ENCODE data around the gene RUFY3. TPM values are rescaled to one million over a fixed set of nuclear protein-coding genes. Genes with fewer than 3 reads are reported as not detected.
A peak's percentile ranks its signal among the peaks of the same experiment; 100 is the strongest.

The RUFY3 gene
- total and polyA plus RNA-seq, 9 of the 15 experiments (the other 6 are each of a cell fraction or from before 2014, with no cell fraction given) = 4.2 to 31.1 (median 21.5) TPM

DNA sequence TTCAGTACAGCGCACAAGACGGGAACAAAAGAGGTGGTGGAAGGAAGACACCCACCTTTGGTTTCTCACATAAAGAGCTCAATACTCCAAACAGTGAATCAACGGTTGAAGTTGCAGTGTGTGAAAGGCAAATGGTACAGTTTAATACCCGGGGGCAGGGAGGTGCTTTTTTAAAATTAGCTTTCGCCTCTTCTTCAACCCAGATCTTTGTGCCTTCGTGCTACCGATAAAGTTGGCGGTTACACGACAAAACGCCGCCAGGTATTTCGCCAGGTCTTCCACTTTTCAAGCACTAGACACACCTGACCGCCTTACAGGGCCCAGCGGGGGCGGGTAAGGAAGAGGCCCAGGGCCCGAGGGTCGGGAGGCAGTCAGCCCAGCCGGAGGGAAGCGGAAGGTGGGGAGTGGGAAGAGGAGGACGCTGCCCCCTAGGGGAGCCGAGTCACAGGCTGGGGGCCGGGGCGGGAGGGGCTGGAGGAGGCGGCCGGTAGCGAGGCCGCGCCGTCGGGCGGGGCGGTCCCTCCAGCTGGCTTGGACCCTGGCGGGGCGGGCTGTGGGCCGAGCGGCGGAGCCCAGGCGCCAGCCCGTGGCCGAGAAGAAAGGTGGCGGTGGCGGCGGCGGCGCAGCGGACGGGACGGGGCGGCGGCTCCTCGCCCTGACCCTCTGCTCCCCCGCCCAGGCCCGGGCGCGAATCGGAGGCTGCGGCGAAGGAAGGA lies 17.4 kb upstream of the RUFY3 start (continued):
- TF ChIP-seq, protein P1, sequence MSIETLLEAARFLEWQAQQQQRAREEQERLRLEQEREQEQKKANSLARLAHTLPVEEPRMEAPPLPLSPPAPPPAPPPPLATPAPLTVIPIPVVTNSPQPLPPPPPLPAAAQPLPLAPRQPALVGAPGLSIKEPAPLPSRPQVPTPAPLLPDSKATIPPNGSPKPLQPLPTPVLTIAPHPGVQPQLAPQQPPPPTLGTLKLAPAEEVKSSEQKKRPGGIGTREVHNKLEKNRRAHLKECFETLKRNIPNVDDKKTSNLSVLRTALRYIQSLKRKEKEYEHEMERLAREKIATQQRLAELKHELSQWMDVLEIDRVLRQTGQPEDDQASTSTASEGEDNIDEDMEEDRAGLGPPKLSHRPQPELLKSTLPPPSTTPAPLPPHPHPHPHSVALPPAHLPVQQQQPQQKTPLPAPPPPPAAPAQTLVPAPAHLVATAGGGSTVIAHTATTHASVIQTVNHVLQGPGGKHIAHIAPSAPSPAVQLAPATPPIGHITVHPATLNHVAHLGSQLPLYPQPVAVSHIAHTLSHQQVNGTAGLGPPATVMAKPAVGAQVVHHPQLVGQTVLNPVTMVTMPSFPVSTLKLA (conservative IDR thresholded peaks at IDR 0.05) = no peak
- no peak for TF ChIP-seq ID3 (CRISPR knock-in tag; IDR thresholded peaks at IDR 0.05)
- TF ChIP-seq ID3 (tag; IDR thresholded peaks at IDR 0.05) = no peak
- no peak for TF ChIP-seq HNRNPL (IDR thresholded peaks at IDR 0.05; ENCODE audit: low read depth, low read length)
- no peak for TF ChIP-seq ZFP30 (CRISPR knock-in tag; IDR thresholded peaks at IDR 0.05; ENCODE audit: borderline replicate concordance)
- no peak for TF ChIP-seq ZNF57 (CRISPR knock-in tag; IDR thresholded peaks at IDR 0.05)
- TF ChIP-seq ZNF76 (CRISPR knock-in tag; IDR thresholded peaks at IDR 0.05; ENCODE audit: borderline replicate concordance) = no peak
- no peak for TF ChIP-seq MEF2D (tag; conservative IDR thresholded peaks at IDR 0.05; ENCODE audit: low read depth)
- no peak for TF ChIP-seq ZNF609 (CRISPR knock-in tag; IDR thresholded peaks at IDR 0.05; ENCODE audit: borderline replicate concordance)
- peak; percentile 85 for TF ChIP-seq TFAP4 (CRISPR knock-in tag; IDR thresholded peaks at IDR 0.05; ENCODE audit: borderline replicate concordance)
- peak; percentile 65 for TF ChIP-seq GABPA (tag; conservative IDR thresholded peaks at IDR 0.05; ENCODE audit: low read depth)
- no peak for TF ChIP-seq MTA2 (IDR thresholded peaks at IDR 0.05; ENCODE audit: low read depth)
- no peak for TF ChIP-seq ZFP1 (CRISPR knock-in tag; IDR thresholded peaks at IDR 0.05)
- no peak for TF ChIP-seq ZNF274 (IDR thresholded peaks at IDR 0.05; ENCODE audit: borderline replicate concordance, low read depth, low read length)
- no peak for TF ChIP-seq MECOM (CRISPR knock-in tag; IDR thresholded peaks at IDR 0.05)
- TF ChIP-seq RBFOX2 (IDR thresholded peaks at IDR 0.05; ENCODE audit: low read depth, low read length) = peak; percentile 9; the same call in 1 of the 2 replicates
- no peak for TF ChIP-seq KAT2B (IDR thresholded peaks at IDR 0.05; ENCODE audit: low read depth, low read length)
- no peak for TF ChIP-seq TRIM28 (IDR thresholded peaks at IDR 0.05)
- peak; percentile 79 for TF ChIP-seq BRD9 (IDR thresholded peaks at IDR 0.05; ENCODE audit: low read depth, partially characterized antibody)
- TF ChIP-seq BDP1 (IDR thresholded peaks at IDR 0.05; ENCODE audit: insufficient read depth, insufficient read length) = no peak
- peak; percentile 61 for TF ChIP-seq NEUROD1 (IDR thresholded peaks at IDR 0.05; ENCODE audit: borderline replicate concordance, low read depth, low read length, partially characterized antibody)

Measured in K562 (cell line).